Endothelial cell of umbilical vein (primary cell): ENCODE data around the gene PLA2G12B. TPM values are rescaled to one million over a fixed set of nuclear protein-coding genes. Genes with fewer than 3 reads are reported as not detected.

Source experiments
- BruUV-seq: library from RNA; stranded (reverse); fragments of 400-500 nt; replicated peaks from 2 replicates; lab custom pipeline; 2021; lab: Mats Ljungman, UMichigan
- CTCF ChIA-PET: fragments of 300-600, 350-600 bp; sonication (Branson Sonifier 250); formaldehyde crosslinking; loops from one replicate; lab custom pipeline; 2021; ENCODE audit warnings: antibody characterized with exemption, inconsistent platforms; lab: Charles Lee
- POLR2A ChIA-PET: fragments of 300-600, 350-600 bp; sonication (Branson Sonifier 250); formaldehyde crosslinking; loops from one replicate; lab custom pipeline; 2021; ENCODE audit warnings: antibody characterized with exemption, inconsistent platforms; lab: Charles Lee
- DNase-seq: peaks from one replicate; pipeline ENCODE4 v3.0.0-alpha.2; 2011; ENCODE audit warnings: low read depth, low spot score
- FAIRE-seq: peaks from 2 replicates; lab custom pipeline; 2011; peaks lifted over from hg19 to GRCh38; lab: Jason Lieb, UNC
- H2AFZ ChIP-seq: 2 replicates; pipeline ENCODE4 v1.6.0; 2012; ENCODE audit warnings: low read depth, low read length, control low read depth, inconsistent platforms
- H3K27ac ChIP-seq: 2 replicates; pipeline ENCODE4 v1.5.1; 2011; ENCODE audit warnings: low read depth, mild to moderate bottlenecking, control low read depth, low read length, moderate library complexity; ENCODE audit not compliant: insufficient read depth
- H3K27me3 ChIP-seq, 2 experiments: 2 replicates each; pipeline versions ENCODE4 v1.6.0 to v1.6.1; 2011; ENCODE audit warnings: low read length in 2 of 2, mixed read lengths in 1 of 2; ENCODE audit not compliant: control insufficient read depth in 2 of 2, insufficient read depth in 2 of 2
- H3K36me3 ChIP-seq, 2 experiments: 2 replicates in 1 of 2; 3 replicates in 1 of 2; pipeline ENCODE4 v1.5.1; 2011; ENCODE audit warnings: low read length in 2 of 2, mild to moderate bottlenecking in 1 of 2, moderate library complexity in 1 of 2; ENCODE audit not compliant: control insufficient read depth in 2 of 2, insufficient read depth in 2 of 2; ENCODE audit errors: extremely low read depth in 1 of 2
- H3K4me1 ChIP-seq: 3 replicates; pipeline ENCODE4 v1.5.1; 2011; ENCODE audit warnings: mild to moderate bottlenecking, low read length; ENCODE audit not compliant: control insufficient read depth, insufficient read depth; ENCODE audit errors: extremely low read depth
- H3K4me2 ChIP-seq: 2 replicates; pipeline ENCODE4 v1.6.1; 2011; ENCODE audit warnings: low read length, control low read depth, mixed read lengths; ENCODE audit not compliant: insufficient read depth
- H3K4me3 ChIP-seq, 3 experiments: fragments of 200-600 bp in 1 of 3; sonication (generic), shearing (Covaris generic) in 1 of 3; replicated peaks in 1 of 3; 2 replicates each; pipeline ENCODE4 v1.5.1; 2011 to 2016; ENCODE audit warnings: control low read depth in 3 of 3, low read length in 3 of 3, mild to moderate bottlenecking in 2 of 3, inconsistent platforms in 1 of 3, low read depth in 1 of 3, moderate library complexity in 1 of 3; ENCODE audit not compliant: insufficient read depth in 1 of 3
- H3K79me2 ChIP-seq: 2 replicates; pipeline ENCODE4 v1.6.0; 2012; ENCODE audit warnings: low read length, inconsistent platforms; ENCODE audit not compliant: control insufficient read depth, insufficient read depth
- H3K9ac ChIP-seq: replicated peaks from 2 replicates; pipeline ENCODE3; 2011; ENCODE audit warnings: low read length, control low read depth; ENCODE audit not compliant: insufficient read depth; ENCODE audit errors: extremely low read depth
- H3K9me1 ChIP-seq: replicated peaks from 3 replicates; pipeline ENCODE4 v1.6.0; 2011; ENCODE audit warnings: mild to moderate bottlenecking, low read length; ENCODE audit not compliant: control insufficient read depth, insufficient read depth; ENCODE audit errors: extremely low read depth
- H3K9me3 ChIP-seq: replicated peaks from 2 replicates; pipeline ENCODE4 v1.5.1; 2012; ENCODE audit warnings: low read length, inconsistent platforms; ENCODE audit not compliant: control insufficient read depth, insufficient read depth
- H4K20me1 ChIP-seq: replicated peaks from 2 replicates; pipeline ENCODE3; 2011; ENCODE audit warnings: mild to moderate bottlenecking, low read length; ENCODE audit not compliant: control insufficient read depth, insufficient read depth; ENCODE audit errors: extremely low read depth
- EZH2 ChIP-seq: IDR thresholded peaks from 2 replicates; pipeline ENCODE4 v1.6.1; 2012; ENCODE audit warnings: borderline replicate concordance, low read depth, mild to moderate bottlenecking, moderate library complexity, low read length, inconsistent platforms; ENCODE audit not compliant: severe bottlenecking
- FOS ChIP-seq: IDR thresholded peaks from 2 replicates; pipeline ENCODE4 v1.6.1; 2011; ENCODE audit warnings: mild to moderate bottlenecking, low read length, moderate library complexity, borderline replicate concordance; ENCODE audit not compliant: insufficient read depth
- GATA2 ChIP-seq: IDR thresholded peaks from 2 replicates; pipeline ENCODE4 v1.7.0; 2011; ENCODE audit warnings: low read depth, mild to moderate bottlenecking, moderate library complexity, mixed read lengths, low read length; ENCODE audit not compliant: insufficient read length, insufficient read depth
- JUN ChIP-seq: IDR thresholded peaks from 2 replicates; pipeline ENCODE4 v1.6.1; 2011; ENCODE audit warnings: borderline replicate concordance, low read depth; ENCODE audit not compliant: insufficient read length, insufficient read depth
- MYC ChIP-seq: IDR thresholded peaks from one replicate; pipeline ENCODE4 v1.6.1; 2011; ENCODE audit warnings: mild to moderate bottlenecking, low read depth, low read length
- POLR2A ChIP-seq: IDR thresholded peaks from 2 replicates; pipeline ENCODE4 v1.6.1; 2012; ENCODE audit warnings: low read depth, mild to moderate bottlenecking, control low read depth, low read length
- POLR2AphosphoS5 ChIP-seq: IDR thresholded peaks from 2 replicates; pipeline ENCODE4 v1.6.1; 2012; ENCODE audit warnings: low read depth, mild to moderate bottlenecking, control low read depth, low read length, moderate library complexity; ENCODE audit not compliant: insufficient read depth
- dilution Hi-C: fragments of 300-500 bp; cut with MboI; formaldehyde crosslinking; loops from one replicate; pipeline ENCODE4 v1.15.0; 2019; ENCODE audit warnings: low sequenced_read_pairs; ENCODE audit not compliant: extremely low pct_ligation_motif_present
- intact Hi-C: fragments of 100-400 bp; cut with micrococcal nuclease; formaldehyde crosslinking; loops from one replicate; pipeline ENCODE4 v1.10.0; 2022
- polyA plus RNA-seq, 4 experiments: library from polyadenylated mRNA; depleted of rRNA in 3 of 4; stranded (reverse) in 3 of 4; unstranded in 1 of 4; fragments of >200 nt; gene quantifications; 2 replicates each; pipeline versions ENCODE4 v1.2.1 to v1.2.3, GENCODE V29; 2011 to 2012; ENCODE audit warnings: missing spikeins in 1 of 4
- total RNA-seq: library from RNA; stranded (reverse); gene quantifications from 2 replicates; pipeline ENCODE4 v1.2.3, GENCODE V29; 2021
- TF ChIP-seq, protein P1 (sequence below): IDR thresholded peaks from 2 replicates; pipeline ENCODE4 v1.6.1; 2011; ENCODE audit not compliant: insufficient read depth, insufficient read length
- TF ChIP-seq, protein P2 (sequence below), 2 donors: IDR thresholded peaks; 1 replicate in 1 of 2; 2 replicates in 1 of 2; pipeline ENCODE4 v1.5.1; 2011; ENCODE audit warnings: low read length in 2 of 2, mild to moderate bottlenecking in 2 of 2, moderate library complexity in 2 of 2, control low read depth in 1 of 2, inconsistent platforms in 1 of 2, low read depth in 1 of 2; ENCODE audit not compliant: insufficient read depth in 1 of 2; ENCODE audit errors: extremely low read depth in 1 of 2

The PLA2G12B gene
- total and polyA plus RNA-seq, 2 donors (not counting 3 experiments of a cell fraction or from before 2014, with no cell fraction given): not detected

DNA sequence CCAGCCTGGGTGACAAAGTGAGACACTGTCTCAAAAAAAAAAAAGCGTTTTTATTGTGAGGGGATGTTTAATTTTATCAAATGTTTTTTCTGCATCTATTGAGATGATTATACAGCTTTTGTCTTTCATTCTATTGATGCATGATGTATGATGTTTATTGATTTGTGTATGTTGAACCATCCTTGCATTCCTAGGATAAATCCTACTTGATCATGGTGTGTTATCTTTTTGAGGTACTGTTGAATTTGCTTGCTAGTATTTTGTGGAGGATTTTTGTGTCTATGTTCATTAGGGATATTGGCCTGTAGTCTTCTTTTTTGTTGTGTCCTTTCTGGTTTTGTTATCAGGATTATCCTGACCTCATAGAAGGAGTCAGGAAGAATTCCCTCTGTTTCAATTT, 22.3 kb upstream of the PLA2G12B start:
- intact Hi-C loops (no loop called here), dilution Hi-C loops (no loop called here)
- Histone ChIP-seq H3K4me3 (no peak overlapping the region), H3K79me2 (no peaks in the 10 kb centered on the region), H3K9ac (no peak overlapping the region), H3K27me3 (peaks cover 0 to 1% of the 10 kb centered on the region in 2 experiments), H3K36me3 (no peaks in the 10 kb centered on the region), H3K27ac (no peak overlapping the region), H4K20me1 (no peaks in the 10 kb centered on the region), H3K4me1 (no peaks in the 10 kb centered on the region), H3K9me1 (no peaks in the 10 kb centered on the region), H2AFZ (no peak overlapping the region), H3K9me3 (no peaks in the 10 kb centered on the region), H3K4me2 (no peak overlapping the region)
- ChIA-PET CTCF (interaction anchor here (1.3 kb wide), 1 partner anchor 85 kb away, joined by 3 read pairs; no protein-coding TSS in a partner anchor), POLR2A (no interaction called here)
- FAIRE-seq (peak; percentile 4), DNase-seq (no peak)
- no peak for TF ChIP-seq POLR2AphosphoS5
- TF ChIP-seq GATA2: no peak
- no peak for TF ChIP-seq EZH2
- no peak for TF ChIP-seq JUN
- TF ChIP-seq, protein P1, sequence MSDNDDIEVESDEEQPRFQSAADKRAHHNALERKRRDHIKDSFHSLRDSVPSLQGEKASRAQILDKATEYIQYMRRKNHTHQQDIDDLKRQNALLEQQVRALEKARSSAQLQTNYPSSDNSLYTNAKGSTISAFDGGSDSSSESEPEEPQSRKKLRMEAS: no peak
- TF ChIP-seq, protein P2, sequence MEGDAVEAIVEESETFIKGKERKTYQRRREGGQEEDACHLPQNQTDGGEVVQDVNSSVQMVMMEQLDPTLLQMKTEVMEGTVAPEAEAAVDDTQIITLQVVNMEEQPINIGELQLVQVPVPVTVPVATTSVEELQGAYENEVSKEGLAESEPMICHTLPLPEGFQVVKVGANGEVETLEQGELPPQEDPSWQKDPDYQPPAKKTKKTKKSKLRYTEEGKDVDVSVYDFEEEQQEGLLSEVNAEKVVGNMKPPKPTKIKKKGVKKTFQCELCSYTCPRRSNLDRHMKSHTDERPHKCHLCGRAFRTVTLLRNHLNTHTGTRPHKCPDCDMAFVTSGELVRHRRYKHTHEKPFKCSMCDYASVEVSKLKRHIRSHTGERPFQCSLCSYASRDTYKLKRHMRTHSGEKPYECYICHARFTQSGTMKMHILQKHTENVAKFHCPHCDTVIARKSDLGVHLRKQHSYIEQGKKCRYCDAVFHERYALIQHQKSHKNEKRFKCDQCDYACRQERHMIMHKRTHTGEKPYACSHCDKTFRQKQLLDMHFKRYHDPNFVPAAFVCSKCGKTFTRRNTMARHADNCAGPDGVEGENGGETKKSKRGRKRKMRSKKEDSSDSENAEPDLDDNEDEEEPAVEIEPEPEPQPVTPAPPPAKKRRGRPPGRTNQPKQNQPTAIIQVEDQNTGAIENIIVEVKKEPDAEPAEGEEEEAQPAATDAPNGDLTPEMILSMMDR (IDR thresholded peaks at IDR 0.05; ENCODE audit: extremely low read depth in 1 of 2, insufficient read depth in 1 of 2, low read depth in 1 of 2, low read length in 2 of 2): no peak
- no peak for TF ChIP-seq POLR2A
- no peak for TF ChIP-seq FOS
- no peak for TF ChIP-seq MYC
- no TSS peak for BruUV-seq
